Mesendoderm (in vitro differentiated cells): ENCODE measurements around the gene MAGEA3.
"Not testable (repeated sequence)": the region's sequence is repeated elsewhere in the genome, so short reads cannot be mapped to it uniquely, and the experiment has no call there.

ENCODE experiments used
- DNase-seq: peaks from one replicate; pipeline ENCODE4 v3.0.0; 2013
- H2AK5ac ChIP-seq: 2 replicates; pipeline ENCODE4 v1.6.1; 2013; ENCODE audit warnings: low read length, inconsistent platforms
- H2BK120ac ChIP-seq: 2 replicates; pipeline ENCODE4 v1.6.1; 2013; ENCODE audit warnings: low read depth, mild to moderate bottlenecking, low read length, moderate library complexity, mixed read lengths
- H2BK15ac ChIP-seq: replicated peaks from 2 replicates; pipeline ENCODE4 v1.6.1; 2013; ENCODE audit warnings: low read depth, mild to moderate bottlenecking, moderate library complexity
- H2BK5ac ChIP-seq: 2 replicates; pipeline ENCODE4 v1.6.1; 2013; ENCODE audit warnings: low read length, inconsistent platforms
- H3K18ac ChIP-seq: 2 replicates; pipeline ENCODE4 v1.6.1; 2013; ENCODE audit warnings: mild to moderate bottlenecking, low read length, mixed read lengths
- H3K23ac ChIP-seq: one replicate; pipeline ENCODE4 v1.6.1; 2013; ENCODE audit warnings: low read length
- H3K27ac ChIP-seq: 2 replicates; pipeline ENCODE4 v1.5.1; 2013; ENCODE audit warnings: low read depth, mild to moderate bottlenecking, inconsistent platforms, low read length, moderate library complexity
- H3K27me3 ChIP-seq: 2 replicates; pipeline ENCODE4 v1.6.1; 2013; ENCODE audit warnings: low read length, control low read depth, mild to moderate bottlenecking, inconsistent platforms; ENCODE audit not compliant: insufficient read depth, poor library complexity
- H3K36me3 ChIP-seq: 2 replicates; pipeline ENCODE4 v1.6.1; 2013; ENCODE audit warnings: low read length, inconsistent platforms; ENCODE audit not compliant: control insufficient read depth, insufficient read depth
- H3K4ac ChIP-seq: one replicate; pipeline ENCODE4 v1.6.1; 2013; ENCODE audit warnings: low read depth, mild to moderate bottlenecking, low read length, moderate library complexity
- H3K4me1 ChIP-seq: 2 replicates; pipeline ENCODE4 v1.6.1; 2013; ENCODE audit warnings: low read depth, low read length, inconsistent platforms; ENCODE audit not compliant: control insufficient read depth
- H3K4me2 ChIP-seq: 2 replicates; pipeline ENCODE4 v1.6.1; 2013; ENCODE audit warnings: low read length
- H3K4me3 ChIP-seq: 2 replicates; pipeline ENCODE4 v1.5.1; 2013; ENCODE audit warnings: mild to moderate bottlenecking, low read length
- H3K56ac ChIP-seq: one replicate; pipeline ENCODE4 v1.6.1; 2013; ENCODE audit warnings: low read length
- H3K79me1 ChIP-seq: 2 replicates; pipeline ENCODE4 v1.6.1; 2013; ENCODE audit warnings: low read length, inconsistent platforms
- H3K79me2 ChIP-seq: 2 replicates; pipeline ENCODE4 v1.6.1; 2013; ENCODE audit warnings: mild to moderate bottlenecking, low read length; ENCODE audit not compliant: control insufficient read depth, insufficient read depth
- H3K9ac ChIP-seq: 2 replicates; pipeline ENCODE4 v1.6.1; 2013; ENCODE audit warnings: low read length, inconsistent platforms
- H4K5ac ChIP-seq: one replicate; pipeline ENCODE4 v1.6.1; 2013; ENCODE audit warnings: low read length
- H4K8ac ChIP-seq: one replicate; pipeline ENCODE4 v1.6.1; 2013; ENCODE audit warnings: low read depth, mild to moderate bottlenecking, control low read depth, low read length, moderate library complexity
- WGBS: extraction: QIAGEN DNeasy Blood & Tissue Kit; methylation state at CpG from one replicate; pipeline ENCODE4 v1.1.7; 2013; ENCODE audit warnings: low lambda C conversion rate, missing lambda C conversion rate; ENCODE audit not compliant: insufficient coverage; ENCODE audit errors: extremely low coverage; 5-methylcytosine and 5-hydroxymethylcytosine counted together

Gene MAGEA3

DNA sequence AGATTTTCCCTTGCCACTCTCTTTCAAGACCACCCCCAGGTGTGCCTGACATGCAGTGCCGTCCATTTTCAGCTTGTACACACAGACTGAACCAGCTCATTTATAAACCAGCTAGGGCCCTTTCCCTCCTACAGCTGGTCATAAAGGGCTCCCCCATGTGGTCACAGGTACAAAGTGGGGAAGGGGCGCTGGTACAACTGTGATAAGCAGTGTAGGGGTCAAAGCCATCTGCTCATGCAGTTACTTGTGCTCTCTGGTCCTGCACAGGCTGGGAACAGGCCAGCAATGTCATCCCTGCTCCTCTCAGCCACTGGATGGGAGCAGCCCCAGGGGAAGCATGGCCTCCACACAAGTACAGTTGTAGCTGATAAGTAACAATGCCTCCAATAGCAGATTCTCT, 40.3 kb upstream of the MAGEA3 start:
- H3K9ac ChIP-seq = no peak overlapping the region
- H3K4ac ChIP-seq = no peak overlapping the region
- no peak overlapping the region for H2AK5ac ChIP-seq
- H2BK5ac ChIP-seq = no peak overlapping the region
- no peak overlapping the region for H2BK120ac ChIP-seq
- H4K8ac ChIP-seq = no peak overlapping the region
- no peak overlapping the region for H3K27ac ChIP-seq
- H3K4me1 ChIP-seq = no peaks in the 10 kb centered on the region
- DNase-seq = no peak
- no peak overlapping the region for H3K18ac ChIP-seq
- no peaks in the 10 kb centered on the region for H3K79me1 ChIP-seq
- H3K23ac ChIP-seq = no peak overlapping the region
- H3K79me2 ChIP-seq = no peaks in the 10 kb centered on the region
- WGBS = no CpG with 5 or more reads among the region's 2 CpGs
- H3K56ac ChIP-seq = no peak overlapping the region
- H2BK15ac ChIP-seq = no peak overlapping the region
- no peak overlapping the region for H3K4me2 ChIP-seq
- no peak overlapping the region for H3K4me3 ChIP-seq
- H3K27me3 ChIP-seq = no peaks in the 10 kb centered on the region
- no peak overlapping the region for H4K5ac ChIP-seq
- H3K36me3 ChIP-seq = no peaks in the 10 kb centered on the region

- no peaks in the 10 kb centered on the region for H3K27me3 ChIP-seq
- H4K8ac ChIP-seq = no peak overlapping the region
- H3K4me2 ChIP-seq = no peak overlapping the region
- H3K4me1 ChIP-seq = no peaks in the 10 kb centered on the region
- no peaks in the 10 kb centered on the region for H3K79me1 ChIP-seq
- no peak overlapping the region for H3K56ac ChIP-seq
- H2BK15ac ChIP-seq = no peak overlapping the region
- H3K27ac ChIP-seq = no peak overlapping the region
- H2AK5ac ChIP-seq = no peak overlapping the region
- H2BK120ac ChIP-seq = no peak overlapping the region
- no peak overlapping the region for H3K23ac ChIP-seq
- no peaks in the 10 kb centered on the region for H3K36me3 ChIP-seq
- no peak overlapping the region for H3K18ac ChIP-seq
- no peak overlapping the region for H3K9ac ChIP-seq
- H3K4ac ChIP-seq = no peak overlapping the region
- no peak overlapping the region for H4K5ac ChIP-seq
- H3K4me3 ChIP-seq = no peak overlapping the region
- no peak for DNase-seq
- no peak overlapping the region for H2BK5ac ChIP-seq
- WGBS = no CpG with 5 or more reads among the region's 4 CpGs
- no peaks in the 10 kb centered on the region for H3K79me2 ChIP-seq
These were observed 35.5 kb upstream of the MAGEA3 start for GRCh38 chrX:152663086-152663485.

- Histone ChIP-seq H2BK15ac (no peak overlapping the region), H4K5ac (no peak overlapping the region), H2BK5ac (no peak overlapping the region), H3K23ac (no peak overlapping the region), H3K79me1 (no peaks in the 10 kb centered on the region), H3K4me1 (no peaks in the 10 kb centered on the region), H3K27ac (no peak overlapping the region), H3K79me2 (no peaks in the 10 kb centered on the region), H2BK120ac (no peak overlapping the region), H3K27me3 (no peaks in the 10 kb centered on the region), H3K36me3 (no peaks in the 10 kb centered on the region), H4K8ac (no peak overlapping the region), H3K4me2 (no peak overlapping the region), H3K18ac (no peak overlapping the region), H3K9ac (no peak overlapping the region), H3K56ac (no peak overlapping the region), H3K4me3 (no peak overlapping the region), H3K4ac (no peak overlapping the region), H2AK5ac (no peak overlapping the region)
- no CpG with 5 or more reads among the region's 2 CpGs for WGBS
- DNase-seq = no peak
These were observed 24.5 kb upstream of the MAGEA3 start for GRCh38 chrX:152674135-152674534.

- H3K4me1 ChIP-seq, H3K27me3 ChIP-seq, H2AK5ac ChIP-seq, H2BK5ac ChIP-seq, H3K23ac ChIP-seq, H3K4me2 ChIP-seq, H3K27ac ChIP-seq, H3K18ac ChIP-seq, H3K56ac ChIP-seq, H3K4me3 ChIP-seq, H3K79me2 ChIP-seq, H3K79me1 ChIP-seq, H2BK120ac ChIP-seq, H2BK15ac ChIP-seq, H3K36me3 ChIP-seq, H3K9ac ChIP-seq, DNase-seq, H3K4ac ChIP-seq, H4K5ac ChIP-seq, H4K8ac ChIP-seq: not testable (repeated sequence)
- no CpG with 5 or more reads among the region's 3 CpGs for WGBS
These were observed 23.9 kb upstream of the MAGEA3 start for GRCh38 chrX:152674652-152675051.

DNA sequence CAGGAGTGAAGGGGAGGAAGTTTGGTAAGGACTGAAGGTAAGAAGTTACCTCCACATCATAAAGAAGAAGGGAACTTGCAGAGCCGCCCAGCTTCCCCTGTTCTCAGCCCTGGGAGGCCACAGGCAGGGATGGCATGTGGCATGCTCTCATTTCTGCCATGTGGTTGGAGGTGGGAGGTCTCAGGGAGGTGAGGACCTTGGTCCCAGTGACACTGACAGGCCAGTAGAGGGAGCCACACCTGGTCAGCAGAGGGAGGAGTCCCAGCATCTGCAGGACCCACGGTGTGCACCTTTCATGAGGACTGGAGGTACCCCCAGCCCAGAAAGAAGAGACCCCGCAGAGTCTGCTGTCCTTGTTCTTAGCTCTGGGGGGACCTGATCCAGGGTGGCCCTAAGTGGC, 17.6 kb upstream of the MAGEA3 start:
- H2BK120ac ChIP-seq, H4K8ac ChIP-seq, H3K56ac ChIP-seq, H3K4me3 ChIP-seq, H3K79me2 ChIP-seq, H3K27ac ChIP-seq, H3K18ac ChIP-seq, H3K4me1 ChIP-seq, H3K36me3 ChIP-seq, H2BK15ac ChIP-seq, H2BK5ac ChIP-seq, H2AK5ac ChIP-seq, H3K27me3 ChIP-seq, H3K79me1 ChIP-seq, H3K4me2 ChIP-seq, H3K23ac ChIP-seq, DNase-seq, H3K9ac ChIP-seq, H4K5ac ChIP-seq, H3K4ac ChIP-seq: not testable (repeated sequence)
- WGBS = no CpG with 5 or more reads among the region's 3 CpGs

DNA sequence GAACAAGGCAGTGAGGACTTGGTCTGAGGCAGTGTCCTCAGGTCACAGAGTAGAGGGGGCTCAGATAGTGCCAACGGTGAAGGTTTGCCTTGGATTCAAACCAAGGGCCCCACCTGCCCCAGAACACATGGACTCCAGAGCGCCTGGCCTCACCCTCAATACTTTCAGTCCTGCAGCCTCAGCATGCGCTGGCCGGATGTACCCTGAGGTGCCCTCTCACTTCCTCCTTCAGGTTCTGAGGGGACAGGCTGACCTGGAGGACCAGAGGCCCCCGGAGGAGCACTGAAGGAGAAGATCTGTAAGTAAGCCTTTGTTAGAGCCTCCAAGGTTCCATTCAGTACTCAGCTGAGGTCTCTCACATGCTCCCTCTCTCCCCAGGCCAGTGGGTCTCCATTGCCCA, 1.8 kb downstream of the MAGEA3 start:
- H4K8ac ChIP-seq, H3K79me2 ChIP-seq, H3K79me1 ChIP-seq, H3K27ac ChIP-seq, H3K36me3 ChIP-seq, H3K23ac ChIP-seq, H3K9ac ChIP-seq, H2BK15ac ChIP-seq, H3K4me3 ChIP-seq, H3K4ac ChIP-seq, H3K4me1 ChIP-seq, DNase-seq, H2AK5ac ChIP-seq, H4K5ac ChIP-seq, H3K56ac ChIP-seq, H2BK5ac ChIP-seq, H3K18ac ChIP-seq, H3K4me2 ChIP-seq, H3K27me3 ChIP-seq, H2BK120ac ChIP-seq: not testable (repeated sequence)
- no CpG with 5 or more reads among the region's 5 CpGs for WGBS
